Measurements from ENCODE around the gene THOP1. TPM values are rescaled to one million over a fixed set of nuclear protein-coding genes. Genes with fewer than 3 reads are reported as not detected.

Gene THOP1
- total RNA-seq, 4 donors from 2014 or later, result 29.7 to 79.0 (median 58.9) TPM

GRCh38 chr19:2754659-2755447 lies 30.4 kb upstream of the THOP1 start:
- Histone ChIP-seq H3K27ac (no peak overlapping the region), H3K4me3 (replicated peaks in 1 of 3) (no peak overlapping the region), H3K36me3 (peaks cover 36% of the 10 kb centered on the region in 2 donors), H3K4me1 (no peaks in the 10 kb centered on the region), H3K27me3 (no peaks in the 10 kb centered on the region), H3K9me3 (no peaks in the 10 kb centered on the region)
- no peak for DNase-seq
- WGBS, 2 donors, result 92 to 97% methylated on average over 38 to 41 of the region's 43 CpGs
- TF ChIP-seq POLR2A (IDR thresholded peaks at IDR 0.05) (no peak), CTCF (IDR thresholded peaks at IDR 0.05) (no peak)
- intact Hi-C loops (cut with DNase I), result loop anchor here (5.0 to 10.0 kb wide), 2 partner anchors 108 to 290 kb away; no protein-coding TSS in a partner anchor

DNA sequence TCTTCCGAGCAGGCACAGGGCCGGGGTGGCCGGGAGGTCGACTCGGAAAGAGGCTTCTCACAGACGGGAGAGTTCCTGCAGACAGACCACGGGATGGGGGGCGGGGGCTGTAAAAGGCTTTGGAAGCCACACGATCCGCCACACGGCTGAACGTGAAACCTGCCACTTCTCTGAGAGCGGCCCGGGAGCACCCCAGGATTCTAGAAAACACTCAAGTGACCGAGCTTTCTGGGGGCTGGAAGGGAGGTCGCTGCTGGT lies 29.9 kb upstream of the THOP1 start:
- intact Hi-C loops (cut with DNase I), result loop anchor here (10.0 kb wide), 1 partner anchor 291 kb away; no protein-coding TSS in a partner anchor
- Histone ChIP-seq H3K4me1 (no peaks in the 10 kb centered on the region), H3K27ac (no peak overlapping the region), H3K27me3 (no peaks in the 10 kb centered on the region), H3K9me3 (no peaks in the 10 kb centered on the region), H3K4me3 (replicated peaks in 1 of 3) (no peak overlapping the region), H3K36me3 (peaks cover 36% of the 10 kb centered on the region in 2 donors)
- no peak for DNase-seq
- 93% methylated on average over 16 of the region's 16 CpGs for whole genome bisulfite sequencing, 2 donors
- TF ChIP-seq CTCF (IDR thresholded peaks at IDR 0.05), result no peak
- no peak for TF ChIP-seq POLR2A (IDR thresholded peaks at IDR 0.05)

- intact Hi-C loops (cut with DNase I), result loop anchor here (10.0 kb wide), 1 partner anchor 291 kb away; no protein-coding TSS in a partner anchor
- no peak for DNase-seq
- no peaks in the 10 kb centered on the region for H3K4me1 ChIP-seq
- peaks cover 40% of the 10 kb centered on the region in 2 donors for H3K36me3 ChIP-seq
- WGBS, 2 donors, result 87 to 94% methylated on average over 16 of the region's 16 CpGs
- no peak for TF ChIP-seq CTCF (IDR thresholded peaks at IDR 0.05)
- TF ChIP-seq POLR2A (IDR thresholded peaks at IDR 0.05), result no peak
- H3K4me3 ChIP-seq (replicated peaks in 1 of 3), result no peak overlapping the region
- H3K27me3 ChIP-seq, result no peaks in the 10 kb centered on the region
- no peak overlapping the region for H3K27ac ChIP-seq
- H3K9me3 ChIP-seq, result no peaks in the 10 kb centered on the region
Observed at GRCh38 chr19:2755811-2756210, 29.5 kb upstream of the THOP1 start.

DNA sequence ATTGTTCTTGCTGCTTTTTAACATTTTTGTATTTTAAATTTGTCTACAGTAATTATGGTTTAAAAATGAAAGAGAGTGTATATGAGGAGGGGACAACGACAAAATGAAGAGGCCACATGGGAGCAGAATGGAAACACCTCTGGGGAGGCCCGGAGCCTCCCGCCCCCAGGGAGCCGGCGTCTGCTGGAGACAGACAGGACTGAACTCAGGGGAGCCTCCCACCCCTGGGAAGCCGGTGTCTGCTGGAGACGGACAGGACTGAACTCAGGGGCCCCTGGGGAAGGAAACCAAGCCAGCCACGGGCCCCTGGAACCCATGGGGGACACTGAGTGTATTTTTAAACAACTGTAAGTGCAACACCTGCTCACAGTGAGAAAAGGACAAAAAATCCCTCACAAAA lies 28.8 kb upstream of the THOP1 start:
- H3K9me3 ChIP-seq, result no peaks in the 10 kb centered on the region
- no peaks in the 10 kb centered on the region for H3K4me1 ChIP-seq
- 88% methylated on average over 8 of the region's 8 CpGs for WGBS, 2 donors
- peaks cover 45 to 46% of the 10 kb centered on the region in 2 donors for H3K36me3 ChIP-seq
- intact Hi-C loops (cut with DNase I), result loop anchor here (10.0 kb wide), 1 partner anchor 292 kb away; no protein-coding TSS in a partner anchor
- TF ChIP-seq CTCF (IDR thresholded peaks at IDR 0.05) (no peak), POLR2A (IDR thresholded peaks at IDR 0.05) (no peak)
- H3K4me3 ChIP-seq (replicated peaks in 1 of 3), result no peak overlapping the region
- no peaks in the 10 kb centered on the region for H3K27me3 ChIP-seq
- DNase-seq, result no peak
- no peak overlapping the region for H3K27ac ChIP-seq

All from thyroid gland (tissue), 4 donors.